Epithelial cell of proximal tubule (primary cell): ENCODE data around the gene CMBL. TPM values are rescaled to one million over a fixed set of nuclear protein-coding genes. Genes with fewer than 3 reads are reported as not detected.

Source experiments
- DNase-seq: peaks from one replicate; pipeline ENCODE4 v3.0.0-alpha.2; 2011; ENCODE audit warnings: low read depth
- H3K4me3 ChIP-seq: 2 replicates; pipeline ENCODE4 v1.5.1; 2011; ENCODE audit warnings: low read depth, mild to moderate bottlenecking, low read length
- total RNA-seq: library from RNA; depleted of rRNA; stranded (reverse); fragments of >200 nt; gene quantifications from 2 replicates; pipeline ENCODE4 v1.2.3, GENCODE V29; 2015
- TF ChIP-seq, protein P1 (sequence below): conservative IDR thresholded peaks from 2 replicates; pipeline ENCODE4 v1.5.1; 2012; ENCODE audit warnings: low read depth, mild to moderate bottlenecking, low read length

CMBL gene
- total RNA-seq, 1 donor from 2014 or later, result 2.2 TPM

DNA sequence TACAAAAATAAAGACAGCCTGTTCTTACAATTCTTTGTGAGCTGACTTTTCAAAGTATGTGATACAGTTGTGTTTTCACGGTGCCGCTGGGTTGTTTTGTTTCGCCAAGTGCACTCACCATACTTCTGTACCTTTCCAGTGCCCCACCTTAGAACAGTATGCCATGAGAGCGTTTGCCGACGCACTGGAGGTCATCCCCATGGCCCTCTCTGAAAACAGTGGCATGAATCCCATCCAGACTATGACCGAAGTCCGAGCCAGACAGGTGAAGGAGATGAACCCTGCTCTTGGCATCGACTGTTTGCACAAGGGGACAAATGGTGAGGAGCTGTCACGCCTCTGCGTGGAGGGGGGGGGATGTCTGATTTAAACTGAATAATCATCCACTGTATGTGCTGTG lies 44.7 kb downstream of the CMBL start:
- no peak for DNase-seq
- no peak overlapping the region for H3K4me3 ChIP-seq
- TF ChIP-seq, protein P1, sequence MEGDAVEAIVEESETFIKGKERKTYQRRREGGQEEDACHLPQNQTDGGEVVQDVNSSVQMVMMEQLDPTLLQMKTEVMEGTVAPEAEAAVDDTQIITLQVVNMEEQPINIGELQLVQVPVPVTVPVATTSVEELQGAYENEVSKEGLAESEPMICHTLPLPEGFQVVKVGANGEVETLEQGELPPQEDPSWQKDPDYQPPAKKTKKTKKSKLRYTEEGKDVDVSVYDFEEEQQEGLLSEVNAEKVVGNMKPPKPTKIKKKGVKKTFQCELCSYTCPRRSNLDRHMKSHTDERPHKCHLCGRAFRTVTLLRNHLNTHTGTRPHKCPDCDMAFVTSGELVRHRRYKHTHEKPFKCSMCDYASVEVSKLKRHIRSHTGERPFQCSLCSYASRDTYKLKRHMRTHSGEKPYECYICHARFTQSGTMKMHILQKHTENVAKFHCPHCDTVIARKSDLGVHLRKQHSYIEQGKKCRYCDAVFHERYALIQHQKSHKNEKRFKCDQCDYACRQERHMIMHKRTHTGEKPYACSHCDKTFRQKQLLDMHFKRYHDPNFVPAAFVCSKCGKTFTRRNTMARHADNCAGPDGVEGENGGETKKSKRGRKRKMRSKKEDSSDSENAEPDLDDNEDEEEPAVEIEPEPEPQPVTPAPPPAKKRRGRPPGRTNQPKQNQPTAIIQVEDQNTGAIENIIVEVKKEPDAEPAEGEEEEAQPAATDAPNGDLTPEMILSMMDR, result no peak

DNA sequence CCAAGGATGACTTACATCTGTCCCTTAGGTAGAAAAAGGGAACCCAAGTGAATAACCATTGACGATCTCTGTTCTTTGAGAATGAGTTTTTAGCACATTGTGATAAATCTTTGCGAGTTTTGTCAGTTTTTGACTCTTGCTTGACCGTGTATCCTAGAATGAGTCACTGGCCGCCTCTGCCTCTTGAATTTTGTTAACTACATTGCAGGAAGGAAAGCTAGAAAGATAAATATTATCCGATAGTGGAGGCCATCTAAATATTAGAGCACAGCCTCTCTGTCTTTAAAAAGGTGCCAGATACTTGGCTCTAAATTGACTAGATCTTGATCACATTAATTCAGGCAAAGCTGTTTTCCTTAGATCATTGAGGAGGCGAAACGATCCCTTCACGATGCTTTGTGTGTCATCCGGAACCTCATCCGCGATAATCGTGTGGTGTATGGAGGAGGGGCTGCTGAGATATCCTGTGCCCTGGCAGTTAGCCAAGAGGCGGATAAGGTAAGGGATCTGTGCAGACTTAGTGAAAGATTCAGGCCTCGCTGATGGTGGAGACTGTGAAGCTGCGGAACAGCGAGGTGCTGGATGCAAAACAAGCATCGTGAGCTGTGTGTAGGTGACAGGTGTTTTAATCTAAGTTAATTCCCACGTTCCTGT lies 45.5 kb downstream of the CMBL start:
- H3K4me3 ChIP-seq, result no peak overlapping the region
- no peak for DNase-seq
- TF ChIP-seq, protein P1, result no peak

DNA sequence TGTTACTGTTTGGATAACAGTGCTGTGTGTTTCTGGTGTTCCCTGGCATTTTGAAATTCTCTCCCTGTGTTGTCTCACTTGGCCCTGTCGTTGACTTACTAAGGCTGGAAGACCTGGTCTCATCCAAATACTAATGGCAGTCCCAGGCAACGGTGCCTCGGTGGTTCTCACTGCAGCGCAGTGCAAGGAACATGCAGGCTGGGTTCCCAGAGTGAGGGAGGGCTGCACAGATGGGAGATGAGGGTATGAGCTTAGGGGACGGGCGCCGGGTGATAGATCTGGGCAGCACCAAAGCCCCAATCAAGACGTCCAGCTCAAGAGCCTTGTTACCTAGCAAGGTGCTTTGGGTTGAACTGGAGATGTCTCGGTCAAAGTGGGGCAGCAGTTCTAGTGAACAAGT lies 46.6 kb downstream of the CMBL start:
- TF ChIP-seq, protein P1, result no peak
- no peak for DNase-seq
- H3K4me3 ChIP-seq, result no peak overlapping the region

DNA sequence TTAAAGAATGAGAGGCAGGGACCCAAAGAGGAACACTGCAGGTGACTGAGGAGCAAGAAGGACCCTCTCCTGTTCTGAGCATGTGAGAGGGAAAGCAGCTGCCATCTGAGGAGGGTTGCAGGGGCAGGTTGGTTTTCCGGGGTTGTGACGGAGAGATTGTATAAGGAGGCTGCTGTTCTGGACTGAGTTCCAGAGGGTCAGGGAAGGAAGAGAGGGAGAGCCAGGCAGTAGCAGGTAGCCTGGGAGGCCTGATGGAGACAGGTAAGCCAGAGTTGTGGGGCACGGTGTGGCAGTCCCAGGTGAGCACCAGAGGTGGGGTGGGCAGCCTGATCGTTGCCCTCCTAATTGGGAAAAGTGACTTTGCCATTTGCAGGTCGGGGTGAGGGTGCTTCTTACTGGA lies 47.8 kb downstream of the CMBL start:
- no peak overlapping the region for H3K4me3 ChIP-seq
- TF ChIP-seq, protein P1, result no peak

GRCh38 chr5:10257870-10258269 lies 49.8 kb downstream of the CMBL start:
- no peak overlapping the region for H3K4me3 ChIP-seq
- no peak for DNase-seq
- TF ChIP-seq, protein P1, result no peak

More for the DNA sequence above, 47.8 kb downstream of the CMBL start:
- DNase-seq, result no peak

- no peak overlapping the region for H3K4me3 ChIP-seq
- TF ChIP-seq, protein P1, result no peak
- DNase-seq, result no peak
These were observed 53.0 kb downstream of the CMBL start for GRCh38 chr5:10254686-10255085.

- TF ChIP-seq, protein P1, result no peak
- H3K4me3 ChIP-seq, result no peak overlapping the region
- DNase-seq, result no peak
These were observed 54.3 kb downstream of the CMBL start for GRCh38 chr5:10253390-10253789.
